GM12878 (cell line): ENCODE data around the gene SEPHS1. TPM values are rescaled to one million over a fixed set of nuclear protein-coding genes. Genes with fewer than 3 reads are reported as not detected.
A peak's percentile ranks its signal among the peaks of the same experiment; 100 is the strongest.

Source experiments
- ATAC-seq: fragments of 200-7000 bp; cut with Tn5 transposase; 3 replicates; pipeline ENCODE4 v1.9.1; 2020; ENCODE audit warnings: mild to moderate bottlenecking, moderate library complexity
- BruUV-seq: library from RNA; stranded (reverse); fragments of 400-500 nt; replicated peaks from 2 replicates; lab custom pipeline; 2021; lab: Mats Ljungman, UMichigan
- CTCF ChIA-PET: fragments of 300-600 bp; sonication (Branson Sonifier 250); formaldehyde crosslinking; extraction: SDS; loops from one replicate; lab custom pipeline; 2021; ENCODE audit warnings: inconsistent platforms; lab: Yijun Ruan, JAX
- POLR2A ChIA-PET: fragments of 350-600 bp; formaldehyde crosslinking; extraction: SDS; loops from one replicate; lab custom pipeline; 2021; ENCODE audit warnings: inconsistent platforms; lab: Charles Lee
- RAD21 ChIA-PET: fragments of 300-600 bp; sonication (Branson Sonifier 250); formaldehyde crosslinking; loops from one replicate; lab custom pipeline; 2023; ENCODE audit warnings: antibody characterized with exemption; ENCODE audit not compliant: unreplicated experiment; lab: Charles Lee
- SMC1A ChIA-PET: fragments of 300-600 bp; sonication (Branson Sonifier 250); formaldehyde crosslinking; loops from one replicate; lab custom pipeline; 2023; ENCODE audit not compliant: unreplicated experiment, uncharacterized antibody; lab: Charles Lee
- DNase-seq: peaks from one replicate; pipeline ENCODE4 v3.0.0-alpha.2; 2011; ENCODE audit warnings: low read depth, low spot score
- FAIRE-seq: peaks from 3 replicates; lab custom pipeline; 2011; peaks lifted over from hg19 to GRCh38; lab: Jason Lieb, UNC
- H2AFZ ChIP-seq: 2 replicates; pipeline ENCODE4 v1.6.0; 2011; ENCODE audit warnings: low read depth, low read length, control low read depth; ENCODE audit not compliant: control insufficient read depth
- H3K27ac ChIP-seq: 2 replicates; pipeline ENCODE4 v1.5.1; 2011; ENCODE audit warnings: control low read depth; ENCODE audit not compliant: control insufficient read depth, insufficient read depth
- H3K27me3 ChIP-seq, 2 experiments: replicated peaks in 1 of 2; 2 replicates each; pipeline versions ENCODE4 v1.6.0 to v1.6.1; 2011; ENCODE audit warnings: low read length in 1 of 2; ENCODE audit not compliant: control insufficient read depth in 2 of 2, insufficient read depth in 2 of 2
- H3K36me3 ChIP-seq, 2 experiments: 2 replicates each; pipeline ENCODE4 v1.5.1; 2011; ENCODE audit warnings: low read length in 1 of 2; ENCODE audit not compliant: control insufficient read depth in 2 of 2, insufficient read depth in 2 of 2
- H3K4me1 ChIP-seq: 2 replicates; pipeline ENCODE4 v1.6.1; 2011; ENCODE audit warnings: mild to moderate bottlenecking, low read length, moderate library complexity, mixed read lengths; ENCODE audit not compliant: control insufficient read depth, insufficient read depth
- H3K4me2 ChIP-seq: 2 replicates; pipeline ENCODE4 v1.6.0; 2011; ENCODE audit warnings: control low read depth; ENCODE audit not compliant: control insufficient read depth, insufficient read depth
- H3K4me3 ChIP-seq: fragments of 200-600 bp; sonication (generic); 2 replicates; pipeline ENCODE4 v1.5.1; 2016
- H3K79me2 ChIP-seq: 2 replicates; pipeline ENCODE4 v1.6.0; 2011; ENCODE audit warnings: low read length; ENCODE audit not compliant: control insufficient read depth, insufficient read depth
- H3K9ac ChIP-seq: 2 replicates; pipeline ENCODE4 v1.8.0; 2011; ENCODE audit warnings: low read length, control low read depth, mixed read lengths; ENCODE audit not compliant: control insufficient read depth, insufficient read depth
- H3K9me3 ChIP-seq: replicated peaks from 3 replicates; pipeline ENCODE4 v1.5.1; 2011; ENCODE audit warnings: mild to moderate bottlenecking, low read length; ENCODE audit not compliant: control insufficient read depth, insufficient read depth
- H4K20me1 ChIP-seq: 2 replicates; pipeline ENCODE4 v1.6.0; 2011; ENCODE audit not compliant: control insufficient read depth, insufficient read depth
- CEBPB ChIP-seq, 2 experiments: fragments of 150-350 bp in 1 of 2; IDR thresholded peaks; 2 replicates each; pipeline ENCODE4 v1.6.1; 2012 to 2014; ENCODE audit warnings: low read depth in 2 of 2, low read length in 2 of 2, borderline replicate concordance in 1 of 2, inconsistent platforms in 1 of 2
- HDAC6 ChIP-seq: fragments of 200-600 bp; sonication (generic); IDR thresholded peaks from one replicate; pipeline ENCODE4 v1.8.0; 2017; ENCODE audit warnings: antibody characterized with exemption; ENCODE audit not compliant: unreplicated experiment
- KDM1A ChIP-seq: fragments of 200-600 bp; sonication (generic); IDR thresholded peaks from 2 replicates; pipeline ENCODE4 v1.6.1; 2016; ENCODE audit warnings: borderline replicate concordance
- MEF2A ChIP-seq: IDR thresholded peaks from 2 replicates; pipeline ENCODE4 v1.6.1; 2011; ENCODE audit warnings: low read depth, mild to moderate bottlenecking, low read length, moderate library complexity; ENCODE audit not compliant: insufficient read depth
- MTA2 ChIP-seq: fragments of 450-650 bp; IDR thresholded peaks from 2 replicates; pipeline ENCODE4 v1.6.1; 2016; ENCODE audit warnings: low read depth, mild to moderate bottlenecking, moderate library complexity
- MYB ChIP-seq: fragments of 150-350 bp; IDR thresholded peaks from 2 replicates; pipeline ENCODE4 v1.6.1; 2014; ENCODE audit warnings: mild to moderate bottlenecking, low read depth, low read length, borderline replicate concordance
- NBN ChIP-seq: fragments of 450-650 bp; IDR thresholded peaks from 2 replicates; pipeline ENCODE4 v1.6.1; 2016
- NR2F1 ChIP-seq: fragments of 450-650 bp; conservative IDR thresholded peaks from 2 replicates; pipeline ENCODE4 v1.6.1; 2017; ENCODE audit warnings: mild to moderate bottlenecking
- SIN3A ChIP-seq: IDR thresholded peaks from 2 replicates; pipeline ENCODE4 v1.6.1; 2012; ENCODE audit warnings: low read depth, low read length, improper control_type of control experiment
- SREBF1 ChIP-seq: IDR thresholded peaks from 2 replicates; pipeline ENCODE4 v1.6.1; 2012; ENCODE audit warnings: mild to moderate bottlenecking, low read length
- ZNF217 ChIP-seq: fragments of 450-650 bp; IDR thresholded peaks from 2 replicates; pipeline ENCODE4 v1.6.1; 2017; ENCODE audit warnings: antibody characterized with exemption, mild to moderate bottlenecking
- ZNF622 ChIP-seq: fragments of 450-650 bp; IDR thresholded peaks from 2 replicates; pipeline ENCODE4 v1.6.1; 2017; ENCODE audit warnings: mild to moderate bottlenecking, inconsistent platforms
- WGBS: methylation state at CpG from one replicate; pipeline ENCODE4 v1.1.6; 2016; ENCODE audit warnings: low lambda C conversion rate; ENCODE audit not compliant: insufficient replicate concordance, insufficient coverage; ENCODE audit errors: missing lambda C conversion rate; 5-methylcytosine and 5-hydroxymethylcytosine counted together
- in situ Hi-C: fragments of 300-500 bp; cut with MboI; formaldehyde crosslinking; loops from 9 replicates; pipeline ENCODE4 v1.14.3; 2018; ENCODE audit warnings: mixed read lengths
- intact Hi-C: fragments of 100-400 bp; cut with micrococcal nuclease; formaldehyde crosslinking; loops from one replicate; pipeline ENCODE4 v1.14.2; 2022; ENCODE audit not compliant: unreplicated experiment
- polyA plus RNA-seq, 11 experiments: library from polyadenylated mRNA; depleted of rRNA in 4 of 11; unstranded in 6 of 11; stranded (reverse) in 5 of 11; fragments of >200 nt; fragmentation: Nextera tagmentation in 4 of 11; fragmentation: Illumina TruSeq in 1 of 11; extraction: Ambion mirVana in 4 of 11; extraction: Trizol in 1 of 11; gene quantifications; 1 replicate in 1 of 11; 2 replicates in 10 of 11; pipeline versions ENCODE4 v1.2.1 to v1.2.3, GENCODE V29; 2011 to 2016; ENCODE audit warnings: inconsistent platforms in 2 of 11, missing spikeins in 2 of 11, low read depth in 1 of 11
- total RNA-seq, 4 experiments: library from RNA; depleted of rRNA in 3 of 4; stranded (reverse); fragments of >200 nt in 3 of 4; fragmentation: Illumina TruSeq in 1 of 4; extraction: Trizol in 1 of 4; gene quantifications; 2 replicates each; pipeline versions ENCODE4 v1.2.1 to v1.2.3, GENCODE V29; 2013 to 2021
- TF ChIP-seq, protein P1 (sequence below): IDR thresholded peaks from 2 replicates; pipeline ENCODE4 v1.6.1; 2012; ENCODE audit warnings: low read length, inconsistent platforms
- TF ChIP-seq, protein P2 (sequence below): fragments of 450-650 bp; IDR thresholded peaks from 2 replicates; pipeline ENCODE4 v1.6.1; 2016; ENCODE audit warnings: mild to moderate bottlenecking
- TF ChIP-seq, protein P3 (sequence below): fragments of 450-650 bp; IDR thresholded peaks from 2 replicates; pipeline ENCODE4 v1.6.1; 2016; ENCODE audit warnings: mild to moderate bottlenecking, moderate library complexity, borderline replicate concordance

The SEPHS1 gene
- total and polyA plus RNA-seq, 10 of the 15 experiments (the other 5 are each of a cell fraction or from before 2014, with no cell fraction given), result 14.7 to 85.4 (median 48.5) TPM

DNA sequence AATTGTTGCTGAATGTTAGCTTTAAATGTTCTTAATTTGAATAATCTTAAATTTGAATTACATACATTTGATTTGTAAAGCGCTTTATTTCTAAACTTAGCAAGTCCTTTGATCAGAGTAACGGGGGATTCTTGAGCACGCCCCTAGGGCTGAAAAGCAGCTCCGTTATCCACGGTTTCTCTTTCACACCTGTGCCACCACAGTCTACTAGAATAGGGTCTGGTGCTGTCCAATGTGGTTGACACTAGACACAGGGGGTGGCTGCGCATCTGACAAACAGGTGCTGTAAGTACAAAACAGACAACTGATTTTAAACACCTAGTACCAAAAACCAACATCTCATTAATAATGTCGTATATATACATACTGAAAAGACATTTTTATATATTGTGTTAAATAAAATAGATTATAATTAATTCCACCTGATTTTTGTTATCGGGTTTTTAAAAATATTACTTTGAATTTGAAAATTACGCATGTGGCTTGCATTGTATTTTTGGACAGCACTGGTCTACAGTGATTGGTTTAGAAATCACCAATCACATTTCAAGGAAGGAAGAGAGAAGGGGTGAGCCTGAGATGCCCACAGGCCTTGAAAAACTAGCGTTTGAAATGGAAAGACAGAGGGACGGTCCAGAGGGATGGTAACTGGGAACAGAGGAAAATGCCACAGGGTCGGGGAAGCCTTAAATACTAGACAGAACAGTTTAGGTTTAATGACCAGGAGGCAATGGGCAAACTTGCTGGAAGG is 7.3 kb downstream of the SEPHS1 start:
- Histone ChIP-seq H3K9ac (no peak overlapping the region), H2AFZ (peak overlapping the region; percentile 50; the same call in 1 of the 2 replicates), H3K27me3 (no peaks in the 10 kb centered on the region), H3K9me3 (no peaks in the 10 kb centered on the region), H3K27ac (peak overlapping the region; percentile 51), H3K4me2 (peak overlapping the region; percentile 56), H3K4me3 (peak overlapping the region; percentile 53; the same call in 1 of the 2 replicates), H3K79me2 (peaks cover 62% of the 10 kb centered on the region), H3K4me1 (peaks cover 32% of the 10 kb centered on the region), H4K20me1 (no peaks in the 10 kb centered on the region), H3K36me3 (peaks cover 4 to 23% of the 10 kb centered on the region in 2 experiments)
- ATAC-seq, result peak; percentile 94
- WGBS, result 16% methylated on average over 12 of the region's 12 CpGs
- ChIA-PET SMC1A (interaction anchor here (0.9 to 1.0 kb wide), 2 partner anchors 9 to 10 kb away, joined by 3 read pairs; no protein-coding TSS in a partner anchor), RAD21 (interaction anchor here (0.9 kb wide), 1 partner anchor 41 kb away, joined by 3 read pairs; the partner anchor contains the start of gene PHYH), CTCF (interaction anchor here (1.0 to 1.1 kb wide), 3 partner anchors 8 to 38 kb away, joined by 3 read pairs; no protein-coding TSS in a partner anchor), POLR2A (interaction anchor here (0.7 kb wide), 1 partner anchor 40 kb away, joined by 4 read pairs; no protein-coding TSS in a partner anchor)
- intact Hi-C loops, result no loop called here
- in situ Hi-C loops, result no loop called here
- BruUV-seq, result no TSS peak
- peak; percentile 49 for DNase-seq
- peak; percentile 80 for FAIRE-seq
- TF ChIP-seq ZNF217 (no peak), KDM1A (no peak), SIN3A (0 out of 2 replicates have a peak, but pooled peaks have one; percentile 64), SREBF1 (no peak), NR2F1 (0 out of 2 replicates have a peak, but pooled peaks have one; percentile 30), MTA2 (peak; percentile 61; the same call in 1 of the 2 replicates), MEF2A (0 out of 2 replicates have a peak, but pooled peaks have one; percentile 47), HDAC6 (no peak), MYB (no peak), NBN (no peak), CEBPB (IDR thresholded peaks at IDR 0.05; ENCODE audit: borderline replicate concordance in 1 of 2, low read depth in 2 of 2, low read length in 2 of 2) (no peak), ZNF622 (no peak)
- TF ChIP-seq, protein P1, sequence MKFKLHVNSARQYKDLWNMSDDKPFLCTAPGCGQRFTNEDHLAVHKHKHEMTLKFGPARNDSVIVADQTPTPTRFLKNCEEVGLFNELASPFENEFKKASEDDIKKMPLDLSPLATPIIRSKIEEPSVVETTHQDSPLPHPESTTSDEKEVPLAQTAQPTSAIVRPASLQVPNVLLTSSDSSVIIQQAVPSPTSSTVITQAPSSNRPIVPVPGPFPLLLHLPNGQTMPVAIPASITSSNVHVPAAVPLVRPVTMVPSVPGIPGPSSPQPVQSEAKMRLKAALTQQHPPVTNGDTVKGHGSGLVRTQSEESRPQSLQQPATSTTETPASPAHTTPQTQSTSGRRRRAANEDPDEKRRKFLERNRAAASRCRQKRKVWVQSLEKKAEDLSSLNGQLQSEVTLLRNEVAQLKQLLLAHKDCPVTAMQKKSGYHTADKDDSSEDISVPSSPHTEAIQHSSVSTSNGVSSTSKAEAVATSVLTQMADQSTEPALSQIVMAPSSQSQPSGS, result peak; percentile 31; the same call in 1 of the 2 replicates
- TF ChIP-seq, protein P2, sequence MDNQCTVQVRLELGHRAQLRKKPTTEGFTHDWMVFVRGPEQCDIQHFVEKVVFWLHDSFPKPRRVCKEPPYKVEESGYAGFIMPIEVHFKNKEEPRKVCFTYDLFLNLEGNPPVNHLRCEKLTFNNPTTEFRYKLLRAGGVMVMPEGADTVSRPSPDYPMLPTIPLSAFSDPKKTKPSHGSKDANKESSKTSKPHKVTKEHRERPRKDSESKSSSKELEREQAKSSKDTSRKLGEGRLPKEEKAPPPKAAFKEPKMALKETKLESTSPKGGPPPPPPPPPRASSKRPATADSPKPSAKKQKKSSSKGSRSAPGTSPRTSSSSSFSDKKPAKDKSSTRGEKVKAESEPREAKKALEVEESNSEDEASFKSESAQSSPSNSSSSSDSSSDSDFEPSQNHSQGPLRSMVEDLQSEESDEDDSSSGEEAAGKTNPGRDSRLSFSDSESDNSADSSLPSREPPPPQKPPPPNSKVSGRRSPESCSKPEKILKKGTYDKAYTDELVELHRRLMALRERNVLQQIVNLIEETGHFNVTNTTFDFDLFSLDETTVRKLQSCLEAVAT, result no peak
- TF ChIP-seq, protein P3, sequence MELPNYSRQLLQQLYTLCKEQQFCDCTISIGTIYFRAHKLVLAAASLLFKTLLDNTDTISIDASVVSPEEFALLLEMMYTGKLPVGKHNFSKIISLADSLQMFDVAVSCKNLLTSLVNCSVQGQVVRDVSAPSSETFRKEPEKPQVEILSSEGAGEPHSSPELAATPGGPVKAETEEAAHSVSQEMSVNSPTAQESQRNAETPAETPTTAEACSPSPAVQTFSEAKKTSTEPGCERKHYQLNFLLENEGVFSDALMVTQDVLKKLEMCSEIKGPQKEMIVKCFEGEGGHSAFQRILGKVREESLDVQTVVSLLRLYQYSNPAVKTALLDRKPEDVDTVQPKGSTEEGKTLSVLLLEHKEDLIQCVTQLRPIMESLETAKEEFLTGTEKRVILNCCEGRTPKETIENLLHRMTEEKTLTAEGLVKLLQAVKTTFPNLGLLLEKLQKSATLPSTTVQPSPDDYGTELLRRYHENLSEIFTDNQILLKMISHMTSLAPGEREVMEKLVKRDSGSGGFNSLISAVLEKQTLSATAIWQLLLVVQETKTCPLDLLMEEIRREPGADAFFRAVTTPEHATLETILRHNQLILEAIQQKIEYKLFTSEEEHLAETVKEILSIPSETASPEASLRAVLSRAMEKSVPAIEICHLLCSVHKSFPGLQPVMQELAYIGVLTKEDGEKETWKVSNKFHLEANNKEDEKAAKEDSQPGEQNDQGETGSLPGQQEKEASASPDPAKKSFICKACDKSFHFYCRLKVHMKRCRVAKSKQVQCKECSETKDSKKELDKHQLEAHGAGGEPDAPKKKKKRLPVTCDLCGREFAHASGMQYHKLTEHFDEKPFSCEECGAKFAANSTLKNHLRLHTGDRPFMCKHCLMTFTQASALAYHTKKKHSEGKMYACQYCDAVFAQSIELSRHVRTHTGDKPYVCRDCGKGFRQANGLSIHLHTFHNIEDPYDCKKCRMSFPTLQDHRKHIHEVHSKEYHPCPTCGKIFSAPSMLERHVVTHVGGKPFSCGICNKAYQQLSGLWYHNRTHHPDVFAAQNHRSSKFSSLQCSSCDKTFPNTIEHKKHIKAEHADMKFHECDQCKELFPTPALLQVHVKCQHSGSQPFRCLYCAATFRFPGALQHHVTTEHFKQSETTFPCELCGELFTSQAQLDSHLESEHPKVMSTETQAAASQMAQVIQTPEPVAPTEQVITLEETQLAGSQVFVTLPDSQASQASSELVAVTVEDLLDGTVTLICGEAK, result no peak
